Choroid plexus epithelial cell (primary cell): ENCODE results near the gene RAD51B.

Source experiments
- DNase-seq: peaks from one replicate; pipeline ENCODE4 v3.0.0-alpha.2; 2010; ENCODE audit warnings: low read depth
- H3K4me3 ChIP-seq: 2 replicates; pipeline ENCODE4 v1.5.1; 2011; ENCODE audit warnings: low read depth, mild to moderate bottlenecking, control low read depth, low read length, moderate library complexity
- CTCF ChIP-seq: conservative IDR thresholded peaks from 2 replicates; pipeline ENCODE4 v1.5.1; 2011; ENCODE audit warnings: low read depth, mild to moderate bottlenecking, control low read depth, inconsistent platforms, low read length, moderate library complexity

RAD51B gene

GRCh38 chr14:68008491-68008890 lies 188.9 kb downstream of the RAD51B start:
- TF ChIP-seq CTCF, result no peak
- no peak overlapping the region for H3K4me3 ChIP-seq
- no peak for DNase-seq

GRCh38 chr14:68011406-68012028 lies 191.9 kb downstream of the RAD51B start:
- peak; percentile 91 for DNase-seq
- TF ChIP-seq CTCF, result no peak
- H3K4me3 ChIP-seq, result no peak overlapping the region

GRCh38 chr14:68012871-68013270 lies 193.3 kb downstream of the RAD51B start:
- no peak for TF ChIP-seq CTCF
- no peak for DNase-seq
- H3K4me3 ChIP-seq, result no peak overlapping the region

- no peak for TF ChIP-seq CTCF
- no peak for DNase-seq
- H3K4me3 ChIP-seq, result no peak overlapping the region
These were observed 193.7 kb downstream of the RAD51B start for GRCh38 chr14:68013326-68013725.

- no peak overlapping the region for H3K4me3 ChIP-seq
- TF ChIP-seq CTCF, result no peak
- no peak for DNase-seq
These were observed 195.2 kb downstream of the RAD51B start for GRCh38 chr14:68014771-68015170.

- no peak overlapping the region for H3K4me3 ChIP-seq
- TF ChIP-seq CTCF, result no peak
- DNase-seq, result no peak
These were observed 196.0 kb downstream of the RAD51B start for GRCh38 chr14:68015356-68016254.
